HepG2 (cell line): ENCODE measurements around the gene CLCN1. TPM values are rescaled to one million over a fixed set of nuclear protein-coding genes. Genes with fewer than 3 reads are reported as not detected.

ENCODE experiments used
- ATAC-seq: fragments of 200-7000 bp; cut with Tn5 transposase; 3 replicates; pipeline ENCODE4 v1.9.1; 2020; ENCODE audit warnings: mild to moderate bottlenecking, moderate library complexity
- BruUV-seq: library from RNA; stranded (reverse); fragments of 400-500 nt; replicated peaks from 2 replicates; lab custom pipeline; 2021; lab: Mats Ljungman, UMichigan
- CTCF ChIA-PET: fragments of 300-600 bp; formaldehyde crosslinking; extraction: SDS; loops from one replicate; lab custom pipeline; 2021; ENCODE audit warnings: low total read pairs, inconsistent platforms, low intra/inter-chr PET ratio; lab: Yijun Ruan, JAX
- POLR2A ChIA-PET: fragments of 350-600 bp; sonication (Branson Sonifier 250); formaldehyde crosslinking; loops from one replicate; lab custom pipeline; 2020; ENCODE audit warnings: antibody characterized with exemption, inconsistent platforms; lab: Yijun Ruan, JAX
- DNase-seq: peaks from one replicate; pipeline ENCODE4 v3.0.0-alpha.2; 2015; ENCODE audit warnings: low spot score
- FAIRE-seq: peaks from 3 replicates; lab custom pipeline; 2011; peaks lifted over from hg19 to GRCh38; lab: Jason Lieb, UNC
- H2AFZ ChIP-seq: one replicate; pipeline ENCODE4 v1.6.1; 2011; ENCODE audit warnings: low read length, inconsistent platforms
- H3K27ac ChIP-seq: fragments of 300-600 bp; 3 replicates; pipeline ENCODE4 v1.8.0; 2011; ENCODE audit warnings: mixed run types, mild to moderate bottlenecking, mixed read lengths, low read length, inconsistent platforms; ENCODE audit not compliant: insufficient read depth; ENCODE audit errors: extremely low read length
- H3K27me3 ChIP-seq, 2 experiments: fragments of 200-600 bp in 1 of 2; 2 replicates in 1 of 2; 3 replicates in 1 of 2; pipeline versions ENCODE4 v1.6.0 to v1.8.0; 2011; ENCODE audit warnings: low read length in 2 of 2, mild to moderate bottlenecking in 2 of 2, moderate library complexity in 2 of 2, inconsistent platforms in 1 of 2; ENCODE audit not compliant: insufficient read depth in 2 of 2, control insufficient read depth in 1 of 2
- H3K36me3 ChIP-seq, 2 experiments: fragments of 200-600 bp in 1 of 2; replicated peaks in 1 of 2; 2 replicates in 1 of 2; 3 replicates in 1 of 2; pipeline versions ENCODE4 v1.5.1 to v1.8.0; 2011; ENCODE audit warnings: low read length in 2 of 2, inconsistent platforms in 1 of 2; ENCODE audit not compliant: insufficient read depth in 2 of 2, control insufficient read depth in 1 of 2
- H3K4me1 ChIP-seq: 2 replicates; pipeline ENCODE4 v1.5.1; 2012; ENCODE audit warnings: low read length, inconsistent platforms; ENCODE audit not compliant: insufficient read depth
- H3K4me2 ChIP-seq: 2 replicates; pipeline ENCODE4 v1.6.0; 2011; ENCODE audit warnings: low read depth, low read length, inconsistent platforms
- H3K4me3 ChIP-seq, 3 experiments: fragments of 200-600 bp in 1 of 3; sonication (generic), shearing (Covaris generic) in 1 of 3; replicated peaks in 1 of 3; 2 replicates each; pipeline ENCODE4 v1.5.1; 2011 to 2016; ENCODE audit warnings: low read length in 3 of 3, inconsistent platforms in 2 of 3, low read depth in 2 of 3, mild to moderate bottlenecking in 2 of 3, control low read depth in 1 of 3, mixed read lengths in 1 of 3; ENCODE audit not compliant: insufficient read depth in 1 of 3
- H3K79me2 ChIP-seq: one replicate; pipeline ENCODE4 v1.6.1; 2011; ENCODE audit warnings: low read length, inconsistent platforms; ENCODE audit not compliant: insufficient read depth
- H3K9ac ChIP-seq: 2 replicates; pipeline ENCODE4 v1.6.0; 2011; ENCODE audit warnings: mild to moderate bottlenecking, low read depth, low read length, inconsistent platforms; ENCODE audit not compliant: insufficient read depth
- H3K9me3 ChIP-seq: 2 replicates; pipeline ENCODE4 v1.5.1; 2012; ENCODE audit warnings: mild to moderate bottlenecking, low read length
- H4K20me1 ChIP-seq: 2 replicates; pipeline ENCODE4 v1.6.0; 2011; ENCODE audit warnings: inconsistent platforms, mild to moderate bottlenecking, low read length, moderate library complexity; ENCODE audit not compliant: insufficient read depth
- ATF2 ChIP-seq: sonication (generic); formaldehyde crosslinking; IDR thresholded peaks from 2 replicates; pipeline ENCODE4 v1.4.0; 2020; ENCODE audit warnings: missing genetic modification reagents
- ATF7-NPFF ChIP-seq: sonication (generic); formaldehyde crosslinking; IDR thresholded peaks from 2 replicates; pipeline ENCODE4 v1.8.1; 2023; ENCODE audit warnings: mild to moderate bottlenecking, low read depth, missing genetic modification reagents, moderate library complexity
- JUN ChIP-seq: sonication (generic); formaldehyde crosslinking; IDR thresholded peaks from 2 replicates; pipeline ENCODE4 v1.4.0; 2020; ENCODE audit warnings: mild to moderate bottlenecking, missing genetic modification reagents
- ZBTB20 ChIP-seq: sonication (generic); formaldehyde crosslinking; IDR thresholded peaks from 2 replicates; pipeline ENCODE4 v1.8.1; 2023; ENCODE audit warnings: missing genetic modification reagents, low read depth, mild to moderate bottlenecking, borderline replicate concordance
- ZNF234 ChIP-seq: sonication (generic); formaldehyde crosslinking; conservative IDR thresholded peaks from 2 replicates; pipeline ENCODE4 v1.5.1; 2020; ENCODE audit warnings: mild to moderate bottlenecking, missing genetic modification reagents
- ZNF326 ChIP-seq: sonication (generic); formaldehyde crosslinking; IDR thresholded peaks from 2 replicates; pipeline ENCODE4 v1.4.0; 2020; ENCODE audit warnings: missing genetic modification reagents, borderline replicate concordance
- ZNF512 ChIP-seq: sonication (generic); formaldehyde crosslinking; IDR thresholded peaks from 2 replicates; pipeline ENCODE4 v1.4.0; 2020; ENCODE audit warnings: mild to moderate bottlenecking, missing genetic modification reagents
- WGBS: methylation state at CpG from one replicate; pipeline ENCODE4 v1.1.6; 2017; ENCODE audit warnings: low lambda C conversion rate; 5-methylcytosine and 5-hydroxymethylcytosine counted together
- in situ Hi-C: cut with HindIII; loops from 2 replicates; pipeline ENCODE4 v1.10.0; 2017; ENCODE audit warnings: low pct_unique_long_range_greater_than_20kb; ENCODE audit not compliant: extremely low pct_ligation_motif_present
- intact Hi-C: fragments of 100-400 bp; cut with micrococcal nuclease; formaldehyde crosslinking; loops from one replicate; pipeline ENCODE4 v1.10.0; 2022; ENCODE audit not compliant: unreplicated experiment
- polyA plus RNA-seq, 8 experiments: library from polyadenylated mRNA; depleted of rRNA in 3 of 8; stranded (reverse) in 7 of 8; unstranded in 1 of 8; fragments of >200 nt; fragmentation: Illumina TruSeq in 4 of 8; extraction: Trizol in 4 of 8; gene quantifications; 2 replicates each; pipeline versions ENCODE4 v1.2.1 to v1.2.3, GENCODE V29; 2011 to 2016; ENCODE audit warnings: low read depth in 4 of 8, missing spikeins in 1 of 8, mixed read lengths in 1 of 8; ENCODE audit not compliant: insufficient read depth in 1 of 8
- total RNA-seq, 5 experiments: library from RNA; depleted of rRNA; stranded (reverse); fragments of >200 nt; fragmentation: Illumina TruSeq; extraction: Trizol; gene quantifications; 2 replicates each; pipeline ENCODE4 v1.2.3, GENCODE V29; 2016; ENCODE audit warnings: low read depth in 1 of 5

CLCN1 gene
- total and polyA plus RNA-seq, 2 of the 13 experiments (the other 11 are each of a cell fraction or from before 2014, with no cell fraction given): 0.01 TPM; not detected in 1

- in situ Hi-C loops (loop anchor here (25.0 kb wide), 1 partner anchor 514 kb away; the partner anchor contains the start of gene TCAF1), intact Hi-C loops (no loop called here)
- no peak for ATAC-seq
- FAIRE-seq: no peak
- H3K4me3 ChIP-seq: no peak overlapping the region
- no TSS peak for BruUV-seq
- H3K4me1 ChIP-seq: peaks cover 42% of the 10 kb centered on the region
- no peak for DNase-seq
- H3K9me3 ChIP-seq: no peaks in the 10 kb centered on the region
- H3K27me3 ChIP-seq: no peaks in the 10 kb centered on the region
- TF ChIP-seq JUN (CRISPR knock-in tag) (no peak), ATF7-NPFF (CRISPR knock-in tag) (no peak), ATF2 (no peak)
- ChIA-PET CTCF (no interaction called here), POLR2A (no interaction called here)
- H3K36me3 ChIP-seq: no peaks in the 10 kb centered on the region
- H2AFZ ChIP-seq: no peak overlapping the region
- H4K20me1 ChIP-seq: no peaks in the 10 kb centered on the region
- H3K79me2 ChIP-seq: no peaks in the 10 kb centered on the region
- H3K27ac ChIP-seq: no peak overlapping the region
- no peak overlapping the region for H3K4me2 ChIP-seq
- 86% methylated on average over 10 of the region's 16 CpGs for WGBS
- H3K9ac ChIP-seq: no peak overlapping the region
Observed at GRCh38 chr7:143397710-143398530, 82.0 kb downstream of the CLCN1 start.

- ATAC-seq (no peak), DNase-seq (no peak), FAIRE-seq (no peak)
- POLR2A ChIA-PET: no interaction called here
- no peak overlapping the region for H3K4me2 ChIP-seq
- in situ Hi-C loops (loop anchor here (25.0 kb wide), 1 partner anchor 514 kb away; the partner anchor contains the start of gene TCAF1), intact Hi-C loops (no loop called here)
- H3K4me3 ChIP-seq: no peak overlapping the region
- TF ChIP-seq ZBTB20 (CRISPR knock-in tag) (no peak), ZNF234 (no peak), ZNF512 (CRISPR knock-in tag) (no peak), ZNF326 (CRISPR knock-in tag) (no peak)
- no peak overlapping the region for H3K9ac ChIP-seq
- no peaks in the 10 kb centered on the region for H3K9me3 ChIP-seq
- CTCF ChIA-PET: no interaction called here
- no peaks in the 10 kb centered on the region for H3K79me2 ChIP-seq
- WGBS: 90% methylated on average over 11 of the region's 14 CpGs
- H3K36me3 ChIP-seq: no peaks in the 10 kb centered on the region
- no peak overlapping the region for H3K27ac ChIP-seq
- H3K27me3 ChIP-seq: no peaks in the 10 kb centered on the region
- no peak overlapping the region for H2AFZ ChIP-seq
- peaks cover 35% of the 10 kb centered on the region for H3K4me1 ChIP-seq
- H4K20me1 ChIP-seq: no peaks in the 10 kb centered on the region
- BruUV-seq: no TSS peak
Observed at GRCh38 chr7:143398616-143399015, 82.7 kb downstream of the CLCN1 start.
